Measurements from ENCODE around the gene ZC3H18.

The ZC3H18 gene

GRCh38 chr16:88642881-88643643, 72.9 kb downstream of the ZC3H18 start:
- TF ChIP-seq CTBP1 (IDR thresholded peaks at IDR 0.05; ENCODE audit: borderline replicate concordance) (no peak), SUZ12 (IDR thresholded peaks at IDR 0.05) (no peak), PKNOX1 (IDR thresholded peaks at IDR 0.05) (no peak), FOXM1 (IDR thresholded peaks at IDR 0.05; ENCODE audit: borderline replicate concordance) (no peak), FOXK2 (IDR thresholded peaks at IDR 0.05) (no peak), NFRKB (IDR thresholded peaks at IDR 0.05) (no peak), ELF4 (IDR thresholded peaks at IDR 0.05) (no peak), ZNF384 (IDR thresholded peaks at IDR 0.05) (no peak), TARDBP (IDR thresholded peaks at IDR 0.05) (no peak), LEF1 (IDR thresholded peaks at IDR 0.05; ENCODE audit: borderline replicate concordance) (no peak), FOXA1 (IDR thresholded peaks at IDR 0.05) (no peak), SP1 (IDR thresholded peaks at IDR 0.05) (no peak), BHLHE40 (IDR thresholded peaks at IDR 0.05; ENCODE audit: borderline replicate concordance) (no peak), HDGF (IDR thresholded peaks at IDR 0.05; ENCODE audit: borderline replicate concordance) (no peak), ARNT (IDR thresholded peaks at IDR 0.05) (no peak), L3MBTL2 (conservative IDR thresholded peaks at IDR 0.05) (no peak)
- DNase-seq (ENCODE audit: extremely low spot score): no peak
- ChIA-PET CTCF (no interaction called here), POLR2A (no interaction called here)

GRCh38 chr16:88643644-88643932, 73.4 kb downstream of the ZC3H18 start:
- ChIA-PET CTCF (no interaction called here), POLR2A (no interaction called here)
- TF ChIP-seq HDGF (IDR thresholded peaks at IDR 0.05; ENCODE audit: borderline replicate concordance) (no peak), PKNOX1 (IDR thresholded peaks at IDR 0.05) (no peak), FOXK2 (IDR thresholded peaks at IDR 0.05) (no peak), L3MBTL2 (conservative IDR thresholded peaks at IDR 0.05) (no peak), FOXA1 (IDR thresholded peaks at IDR 0.05) (no peak), ZNF384 (IDR thresholded peaks at IDR 0.05) (no peak), SUZ12 (IDR thresholded peaks at IDR 0.05) (no peak), LEF1 (IDR thresholded peaks at IDR 0.05; ENCODE audit: borderline replicate concordance) (no peak), CTBP1 (IDR thresholded peaks at IDR 0.05; ENCODE audit: borderline replicate concordance) (no peak), NFRKB (IDR thresholded peaks at IDR 0.05) (no peak), FOXM1 (IDR thresholded peaks at IDR 0.05; ENCODE audit: borderline replicate concordance) (no peak), TARDBP (IDR thresholded peaks at IDR 0.05) (no peak), ARNT (IDR thresholded peaks at IDR 0.05) (no peak)
- DNase-seq (ENCODE audit: extremely low spot score): no peak

- CTCF ChIA-PET: no interaction called here
- POLR2A ChIA-PET: no interaction called here
- TF ChIP-seq BHLHE40 (IDR thresholded peaks at IDR 0.05; ENCODE audit: borderline replicate concordance) (no peak), FOXA1 (IDR thresholded peaks at IDR 0.05) (no peak), ELF4 (IDR thresholded peaks at IDR 0.05) (no peak), FOXM1 (IDR thresholded peaks at IDR 0.05; ENCODE audit: borderline replicate concordance) (no peak), NFRKB (IDR thresholded peaks at IDR 0.05) (no peak), SP1 (IDR thresholded peaks at IDR 0.05) (no peak), L3MBTL2 (conservative IDR thresholded peaks at IDR 0.05) (no peak)
- DNase-seq (ENCODE audit: extremely low spot score): no peak
Observed at GRCh38 chr16:88645455-88645854, 75.3 kb downstream of the ZC3H18 start.

- ChIA-PET CTCF (no interaction called here), POLR2A (interaction anchor here (1.2 kb wide), 1 partner anchor 9 kb away, joined by 3 read pairs; no protein-coding TSS in a partner anchor)
- no peak for TF ChIP-seq ZNF384 (IDR thresholded peaks at IDR 0.05)
- no peak for TF ChIP-seq LEF1 (IDR thresholded peaks at IDR 0.05; ENCODE audit: borderline replicate concordance)
- TF ChIP-seq CTBP1 (IDR thresholded peaks at IDR 0.05; ENCODE audit: borderline replicate concordance): no peak
- TF ChIP-seq PKNOX1 (IDR thresholded peaks at IDR 0.05): no peak
- no peak for TF ChIP-seq FOXM1 (IDR thresholded peaks at IDR 0.05; ENCODE audit: borderline replicate concordance)
- TF ChIP-seq BHLHE40 (IDR thresholded peaks at IDR 0.05; ENCODE audit: borderline replicate concordance): no peak
- TF ChIP-seq FOXA1 (IDR thresholded peaks at IDR 0.05): no peak
- TF ChIP-seq L3MBTL2 (conservative IDR thresholded peaks at IDR 0.05): no peak
- TF ChIP-seq SUZ12 (IDR thresholded peaks at IDR 0.05): no peak
- no peak for TF ChIP-seq ELF4 (IDR thresholded peaks at IDR 0.05)
- TF ChIP-seq FOXK2 (IDR thresholded peaks at IDR 0.05): no peak
- TF ChIP-seq HDGF (IDR thresholded peaks at IDR 0.05; ENCODE audit: borderline replicate concordance): no peak
- no peak for TF ChIP-seq SP1 (IDR thresholded peaks at IDR 0.05)
- no peak for TF ChIP-seq ARNT (IDR thresholded peaks at IDR 0.05)
- TF ChIP-seq NFRKB (IDR thresholded peaks at IDR 0.05): no peak
- TF ChIP-seq TARDBP (IDR thresholded peaks at IDR 0.05): no peak
- DNase-seq (ENCODE audit: extremely low spot score): no peak
Observed at GRCh38 chr16:88645941-88646340, 75.7 kb downstream of the ZC3H18 start.

- TF ChIP-seq CTBP1 (IDR thresholded peaks at IDR 0.05; ENCODE audit: borderline replicate concordance) (no peak), FOXM1 (IDR thresholded peaks at IDR 0.05; ENCODE audit: borderline replicate concordance) (no peak), BHLHE40 (IDR thresholded peaks at IDR 0.05; ENCODE audit: borderline replicate concordance) (no peak), PKNOX1 (IDR thresholded peaks at IDR 0.05) (no peak), SUZ12 (IDR thresholded peaks at IDR 0.05) (no peak), FOXA1 (IDR thresholded peaks at IDR 0.05) (no peak), NFRKB (IDR thresholded peaks at IDR 0.05) (no peak), HDGF (IDR thresholded peaks at IDR 0.05; ENCODE audit: borderline replicate concordance) (no peak), TARDBP (IDR thresholded peaks at IDR 0.05) (no peak), SP1 (IDR thresholded peaks at IDR 0.05) (no peak), LEF1 (IDR thresholded peaks at IDR 0.05; ENCODE audit: borderline replicate concordance) (no peak), FOXK2 (IDR thresholded peaks at IDR 0.05) (no peak), ZNF384 (IDR thresholded peaks at IDR 0.05) (no peak)
- POLR2A ChIA-PET: interaction anchor here (1.2 kb wide), 1 partner anchor 9 kb away, joined by 3 read pairs; no protein-coding TSS in a partner anchor
- no peak for DNase-seq (ENCODE audit: extremely low spot score)
- CTCF ChIA-PET: interaction anchor here (1.0 kb wide), 1 partner anchor 13 kb away, joined by 3 read pairs; no protein-coding TSS in a partner anchor
Observed at GRCh38 chr16:88646345-88647034, 76.3 kb downstream of the ZC3H18 start.

Measured in HEK293T (cell line).